Kidney (tissue), 14 donors: ENCODE results near the gene FMC1. TPM values are rescaled to one million over a fixed set of nuclear protein-coding genes. Genes with fewer than 3 reads are reported as not detected.

Source experiments
- DNase-seq, 5 donors: peaks; one replicate each; pipeline ENCODE4 v3.0.0-alpha.2; 2013 to 2020
- FAIRE-seq: peaks from 2 replicates; lab custom pipeline; 2012; peaks lifted over from hg19 to GRCh38; lab: Jason Lieb, UNC
- H3K27ac ChIP-seq, 2 donors: one replicate each; pipeline ENCODE4 v1.7.0; 2013; ENCODE audit warnings: low read depth in 2 of 2, low read length in 2 of 2, inconsistent platforms in 1 of 2
- H3K27me3 ChIP-seq: one replicate; pipeline ENCODE4 v1.7.1; 2013; ENCODE audit warnings: low read length, inconsistent platforms; ENCODE audit not compliant: control insufficient read depth, insufficient read depth
- H3K36me3 ChIP-seq, 3 donors: one replicate each; pipeline versions ENCODE4 v1.7.0 to v1.7.1; 2013; ENCODE audit warnings: low read length in 3 of 3, control low read depth in 1 of 3, inconsistent platforms in 1 of 3; ENCODE audit not compliant: insufficient read depth in 3 of 3, control insufficient read depth in 2 of 3
- H3K4me1 ChIP-seq, 3 donors: one replicate each; pipeline versions ENCODE4 v1.7.0 to v1.7.1; 2013; ENCODE audit warnings: low read length in 3 of 3, inconsistent platforms in 1 of 3, low read depth in 1 of 3; ENCODE audit not compliant: control insufficient read depth in 2 of 3, insufficient read depth in 2 of 3
- H3K4me3 ChIP-seq, 3 donors: one replicate each; pipeline versions ENCODE4 v1.7.0 to v1.8.1; 2013; ENCODE audit warnings: low read length in 3 of 3, control low read depth in 1 of 3, inconsistent platforms in 1 of 3
- H3K9ac ChIP-seq, 3 donors: one replicate each; pipeline versions ENCODE4 v1.7.0 to v1.7.1; 2013; ENCODE audit warnings: low read length in 3 of 3, control low read depth in 1 of 3, inconsistent platforms in 1 of 3
- H3K9me3 ChIP-seq, 3 donors: one replicate each; pipeline versions ENCODE4 v1.7.0 to v1.7.1; 2013; ENCODE audit warnings: low read length in 3 of 3, control low read depth in 1 of 3, inconsistent platforms in 1 of 3; ENCODE audit not compliant: control insufficient read depth in 2 of 3, insufficient read depth in 1 of 3
- intact Hi-C: fragments of 100-400 bp; cut with DNase I; formaldehyde crosslinking; loops from one replicate; pipeline ENCODE4 v1.11.1; 2022
- polyA plus RNA-seq: library from polyadenylated mRNA; stranded (reverse); fragments of 350-450 nt; fragmentation: Illumina TruSeq; extraction: RNeasy Lipid Tissue Mini Kit (QIAGEN cat#74804); gene quantifications from one replicate; pipeline ENCODE4 v1.2.3, GENCODE V29; 2014; ENCODE audit warnings: low read depth, low replicate concordance; ENCODE audit not compliant: insufficient read depth
- total RNA-seq: library from RNA; stranded (reverse); fragmentation: NEBNext Ultra II Directional; extraction: Animal tissue kit (Norgen Biotek cat#: 25700); gene quantifications from one replicate; pipeline ENCODE4 v1.2.1, GENCODE V29; 2021
- TF ChIP-seq, protein P1 (sequence below): IDR thresholded peaks from 3 replicates; pipeline ENCODE4 v1.5.1; 2012; ENCODE audit warnings: mild to moderate bottlenecking, moderate library complexity, borderline replicate concordance; ENCODE audit not compliant: insufficient read depth; ENCODE audit errors: extremely low read depth
- donor health status: control.
- donor health status: control.
- donor health status: control.
- donor health status: control.
- donor health status: control.
- donor health status: DM: yes; HTN: yes; CAD: no.
- donor health status: Normal renal cell carcinoma (clear cell type).

FMC1 gene
- total and polyA plus RNA-seq, 2 donors from 2014 or later, result 23.0 to 109 TPM

DNA sequence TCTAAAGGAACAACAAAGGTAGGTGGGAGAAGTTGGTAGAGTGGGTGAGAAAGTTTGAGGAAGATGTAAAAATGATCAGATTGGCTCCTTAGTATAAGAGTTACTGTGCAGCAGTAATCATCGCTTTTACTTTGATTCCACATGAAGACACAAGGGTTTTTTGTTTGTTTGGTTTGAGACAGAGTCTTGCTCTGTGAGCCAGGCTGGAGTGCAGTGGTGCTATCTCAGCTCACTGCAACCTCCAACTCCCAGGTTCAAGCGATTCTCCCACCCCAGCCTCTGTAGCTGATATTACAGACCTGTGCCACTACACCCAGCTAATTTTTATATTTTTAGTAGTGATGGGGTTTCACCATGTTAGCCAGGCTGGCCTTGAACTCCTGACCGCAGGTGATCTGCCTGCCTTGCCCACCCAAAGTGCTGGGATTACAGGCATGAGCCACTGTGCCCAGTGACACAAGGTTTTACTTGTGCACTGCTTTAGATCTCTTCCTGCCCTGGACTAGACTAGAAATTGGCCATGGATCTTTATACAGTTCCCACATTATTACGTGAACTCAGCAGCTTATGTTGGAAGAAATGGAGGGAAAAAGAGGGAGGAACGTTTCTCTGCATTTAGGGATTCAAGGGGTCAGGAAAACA lies 29.3 kb downstream of the FMC1 start:
- H3K27ac ChIP-seq, result no peak overlapping the region
- no peaks in the 10 kb centered on the region for H3K27me3 ChIP-seq
- no peaks in the 10 kb centered on the region for H3K9me3 ChIP-seq
- intact Hi-C loops, result no loop called here
- H3K4me1 ChIP-seq, result peaks cover 0 to 6% (median 5%) of the 10 kb centered on the region in 3 donors
- H3K36me3 ChIP-seq, result peaks cover 0 to 7% (median 6%) of the 10 kb centered on the region in 3 donors
- DNase-seq, result no peak
- TF ChIP-seq, protein P1, sequence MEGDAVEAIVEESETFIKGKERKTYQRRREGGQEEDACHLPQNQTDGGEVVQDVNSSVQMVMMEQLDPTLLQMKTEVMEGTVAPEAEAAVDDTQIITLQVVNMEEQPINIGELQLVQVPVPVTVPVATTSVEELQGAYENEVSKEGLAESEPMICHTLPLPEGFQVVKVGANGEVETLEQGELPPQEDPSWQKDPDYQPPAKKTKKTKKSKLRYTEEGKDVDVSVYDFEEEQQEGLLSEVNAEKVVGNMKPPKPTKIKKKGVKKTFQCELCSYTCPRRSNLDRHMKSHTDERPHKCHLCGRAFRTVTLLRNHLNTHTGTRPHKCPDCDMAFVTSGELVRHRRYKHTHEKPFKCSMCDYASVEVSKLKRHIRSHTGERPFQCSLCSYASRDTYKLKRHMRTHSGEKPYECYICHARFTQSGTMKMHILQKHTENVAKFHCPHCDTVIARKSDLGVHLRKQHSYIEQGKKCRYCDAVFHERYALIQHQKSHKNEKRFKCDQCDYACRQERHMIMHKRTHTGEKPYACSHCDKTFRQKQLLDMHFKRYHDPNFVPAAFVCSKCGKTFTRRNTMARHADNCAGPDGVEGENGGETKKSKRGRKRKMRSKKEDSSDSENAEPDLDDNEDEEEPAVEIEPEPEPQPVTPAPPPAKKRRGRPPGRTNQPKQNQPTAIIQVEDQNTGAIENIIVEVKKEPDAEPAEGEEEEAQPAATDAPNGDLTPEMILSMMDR, result no peak
- H3K9ac ChIP-seq, result no peak overlapping the region
- no peak overlapping the region for H3K4me3 ChIP-seq
- no peak for FAIRE-seq

DNA sequence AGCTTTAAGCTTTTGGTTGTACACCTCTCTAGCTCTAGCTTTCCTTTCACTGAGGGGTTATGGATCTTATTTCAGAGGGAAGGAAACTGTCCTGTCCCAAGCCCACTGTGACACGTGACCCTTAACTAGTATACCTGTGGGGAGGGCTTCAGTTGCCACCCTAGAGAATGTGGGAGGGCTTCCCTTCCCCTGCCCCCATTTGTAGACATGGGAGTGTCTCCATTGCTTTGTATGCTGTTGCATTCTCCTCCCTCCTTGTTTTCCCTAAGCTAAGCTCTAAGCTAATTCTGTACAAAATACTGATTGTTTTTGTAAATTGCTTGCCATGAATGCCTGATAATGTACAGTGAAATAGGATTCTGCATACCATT lies 29.8 kb downstream of the FMC1 start:
- DNase-seq (no peak), FAIRE-seq (no peak)
- intact Hi-C loops, result no loop called here
- TF ChIP-seq, protein P1, result no peak
- Histone ChIP-seq H3K4me1 (peaks cover 0 to 6% (median 4%) of the 10 kb centered on the region in 3 donors), H3K36me3 (peaks cover 0 to 9% (median 7%) of the 10 kb centered on the region in 3 donors), H3K9ac (no peak overlapping the region), H3K4me3 (no peak overlapping the region), H3K27ac (no peak overlapping the region), H3K27me3 (no peaks in the 10 kb centered on the region), H3K9me3 (no peaks in the 10 kb centered on the region)

DNA sequence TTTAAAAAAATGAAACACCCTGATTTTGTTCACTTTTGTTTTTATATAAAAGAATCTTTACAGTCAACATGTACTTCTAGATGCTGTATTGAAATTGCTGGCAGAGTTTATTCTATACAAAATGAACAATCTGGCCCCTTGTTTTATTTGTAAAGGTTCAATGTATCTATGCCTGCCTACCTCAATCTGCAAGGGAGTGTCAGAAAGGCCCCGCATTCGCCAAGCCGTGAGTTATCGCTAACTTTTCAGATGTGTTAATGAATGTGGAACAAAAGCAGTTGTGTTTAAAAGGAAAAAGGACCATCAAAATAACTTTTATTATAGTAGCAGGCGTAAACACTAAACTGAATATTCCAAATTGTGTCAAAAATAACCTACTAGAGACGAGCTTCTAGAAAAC lies 33.1 kb downstream of the FMC1 start:
- FAIRE-seq, result no peak
- intact Hi-C loops, result no loop called here

More for the DNA sequence above, 33.1 kb downstream of the FMC1 start:
- H3K4me3 ChIP-seq, result no peak overlapping the region
- TF ChIP-seq, protein P1, result no peak
- DNase-seq, result no peak
- peaks cover 6 to 17% (median 12%) of the 10 kb centered on the region in 3 donors for H3K36me3 ChIP-seq
- H3K27me3 ChIP-seq, result no peaks in the 10 kb centered on the region
- H3K9me3 ChIP-seq, result no peaks in the 10 kb centered on the region
- no peak overlapping the region for H3K27ac ChIP-seq
- H3K9ac ChIP-seq, result no peak overlapping the region
- peaks cover 0 to 6% (median 4%) of the 10 kb centered on the region in 3 donors for H3K4me1 ChIP-seq
